HepG2 (cell line): Measurements from ENCODE around the gene XPR1.

ENCODE experiments used
- ATF7 ChIP-seq, 2 experiments: fragments of 450-650 bp in 1 of 2; sonication (generic) in 1 of 2; formaldehyde crosslinking in 1 of 2; IDR thresholded peaks; 2 replicates each; pipeline versions ENCODE4 v1.4.0 to v1.6.1; 2016 to 2020; ENCODE audit warnings: antibody characterized with exemption in 1 of 2, mild to moderate bottlenecking in 1 of 2, missing genetic modification reagents in 1 of 2
- CBX5 ChIP-seq: sonication (generic); formaldehyde crosslinking; IDR thresholded peaks from 2 replicates; pipeline ENCODE4 v1.4.0; 2020; ENCODE audit warnings: missing genetic modification reagents, borderline replicate concordance
- DZIP1 ChIP-seq: sonication (generic); formaldehyde crosslinking; IDR thresholded peaks from 2 replicates; pipeline ENCODE4 v1.5.0; 2020; ENCODE audit warnings: mild to moderate bottlenecking, missing genetic modification reagents
- EZH2 ChIP-seq: conservative IDR thresholded peaks from 2 replicates; pipeline ENCODE4 v1.6.1; 2012; ENCODE audit warnings: mild to moderate bottlenecking, low read depth, low read length, moderate library complexity
- ISL2 ChIP-seq: sonication (generic); formaldehyde crosslinking; IDR thresholded peaks from 2 replicates; pipeline ENCODE4 v1.5.0; 2020; ENCODE audit warnings: missing genetic modification reagents
- MTF1 ChIP-seq: sonication (generic); formaldehyde crosslinking; IDR thresholded peaks from 2 replicates; pipeline ENCODE4 v1.5.0; 2020; ENCODE audit warnings: missing genetic modification reagents
- MYC ChIP-seq: sonication (generic); formaldehyde crosslinking; IDR thresholded peaks from 2 replicates; pipeline ENCODE4 v1.9.0; 2021; ENCODE audit warnings: missing genetic modification reagents, borderline replicate concordance
- PRDM15 ChIP-seq: sonication (generic); formaldehyde crosslinking; IDR thresholded peaks from 2 replicates; pipeline ENCODE4 v1.4.0; 2020; ENCODE audit warnings: missing genetic modification reagents
- TARDBP ChIP-seq: sonication (generic); formaldehyde crosslinking; IDR thresholded peaks from 2 replicates; pipeline ENCODE4 v1.8.0; 2022; ENCODE audit warnings: mild to moderate bottlenecking, missing genetic modification reagents
- ZFP62 ChIP-seq: sonication (generic); formaldehyde crosslinking; IDR thresholded peaks from 2 replicates; pipeline ENCODE4 v1.4.0; 2020; ENCODE audit warnings: missing genetic modification reagents
- ZNF652 ChIP-seq: IDR thresholded peaks from 2 replicates; pipeline ENCODE4 v1.6.1; 2016; ENCODE audit warnings: low read depth, borderline replicate concordance
- TF ChIP-seq, protein P1 (sequence below): sonication (generic); formaldehyde crosslinking; IDR thresholded peaks from 2 replicates; pipeline ENCODE4 v1.5.0; 2020; ENCODE audit warnings: mild to moderate bottlenecking, missing genetic modification reagents, moderate library complexity
- TF ChIP-seq, protein P2 (sequence below): sonication (generic); formaldehyde crosslinking; IDR thresholded peaks from 2 replicates; pipeline ENCODE4 v1.4.0; 2020; ENCODE audit warnings: missing genetic modification reagents, borderline replicate concordance

GRCh38 chr1:180796897-180797640 is 165.2 kb downstream of the XPR1 start:
- no peak for TF ChIP-seq ZNF652
- TF ChIP-seq PRDM15, result no peak
- TF ChIP-seq, protein P1, sequence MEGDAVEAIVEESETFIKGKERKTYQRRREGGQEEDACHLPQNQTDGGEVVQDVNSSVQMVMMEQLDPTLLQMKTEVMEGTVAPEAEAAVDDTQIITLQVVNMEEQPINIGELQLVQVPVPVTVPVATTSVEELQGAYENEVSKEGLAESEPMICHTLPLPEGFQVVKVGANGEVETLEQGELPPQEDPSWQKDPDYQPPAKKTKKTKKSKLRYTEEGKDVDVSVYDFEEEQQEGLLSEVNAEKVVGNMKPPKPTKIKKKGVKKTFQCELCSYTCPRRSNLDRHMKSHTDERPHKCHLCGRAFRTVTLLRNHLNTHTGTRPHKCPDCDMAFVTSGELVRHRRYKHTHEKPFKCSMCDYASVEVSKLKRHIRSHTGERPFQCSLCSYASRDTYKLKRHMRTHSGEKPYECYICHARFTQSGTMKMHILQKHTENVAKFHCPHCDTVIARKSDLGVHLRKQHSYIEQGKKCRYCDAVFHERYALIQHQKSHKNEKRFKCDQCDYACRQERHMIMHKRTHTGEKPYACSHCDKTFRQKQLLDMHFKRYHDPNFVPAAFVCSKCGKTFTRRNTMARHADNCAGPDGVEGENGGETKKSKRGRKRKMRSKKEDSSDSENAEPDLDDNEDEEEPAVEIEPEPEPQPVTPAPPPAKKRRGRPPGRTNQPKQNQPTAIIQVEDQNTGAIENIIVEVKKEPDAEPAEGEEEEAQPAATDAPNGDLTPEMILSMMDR, result no peak
- TF ChIP-seq ISL2 (CRISPR knock-in tag), result no peak
- TF ChIP-seq CBX5 (CRISPR knock-in tag), result no peak
- no peak for TF ChIP-seq TARDBP (CRISPR knock-in tag)
- no peak for TF ChIP-seq ATF7 (IDR thresholded peaks at IDR 0.05)
- no peak for TF ChIP-seq ATF7 (CRISPR knock-in tag; IDR thresholded peaks at IDR 0.05)
- no peak for TF ChIP-seq DZIP1 (CRISPR knock-in tag)
- TF ChIP-seq EZH2, result no peak
- TF ChIP-seq MYC, result no peak
- no peak for TF ChIP-seq MTF1 (CRISPR knock-in tag)
- no peak for TF ChIP-seq ZFP62 (CRISPR knock-in tag)
- TF ChIP-seq, protein P2, sequence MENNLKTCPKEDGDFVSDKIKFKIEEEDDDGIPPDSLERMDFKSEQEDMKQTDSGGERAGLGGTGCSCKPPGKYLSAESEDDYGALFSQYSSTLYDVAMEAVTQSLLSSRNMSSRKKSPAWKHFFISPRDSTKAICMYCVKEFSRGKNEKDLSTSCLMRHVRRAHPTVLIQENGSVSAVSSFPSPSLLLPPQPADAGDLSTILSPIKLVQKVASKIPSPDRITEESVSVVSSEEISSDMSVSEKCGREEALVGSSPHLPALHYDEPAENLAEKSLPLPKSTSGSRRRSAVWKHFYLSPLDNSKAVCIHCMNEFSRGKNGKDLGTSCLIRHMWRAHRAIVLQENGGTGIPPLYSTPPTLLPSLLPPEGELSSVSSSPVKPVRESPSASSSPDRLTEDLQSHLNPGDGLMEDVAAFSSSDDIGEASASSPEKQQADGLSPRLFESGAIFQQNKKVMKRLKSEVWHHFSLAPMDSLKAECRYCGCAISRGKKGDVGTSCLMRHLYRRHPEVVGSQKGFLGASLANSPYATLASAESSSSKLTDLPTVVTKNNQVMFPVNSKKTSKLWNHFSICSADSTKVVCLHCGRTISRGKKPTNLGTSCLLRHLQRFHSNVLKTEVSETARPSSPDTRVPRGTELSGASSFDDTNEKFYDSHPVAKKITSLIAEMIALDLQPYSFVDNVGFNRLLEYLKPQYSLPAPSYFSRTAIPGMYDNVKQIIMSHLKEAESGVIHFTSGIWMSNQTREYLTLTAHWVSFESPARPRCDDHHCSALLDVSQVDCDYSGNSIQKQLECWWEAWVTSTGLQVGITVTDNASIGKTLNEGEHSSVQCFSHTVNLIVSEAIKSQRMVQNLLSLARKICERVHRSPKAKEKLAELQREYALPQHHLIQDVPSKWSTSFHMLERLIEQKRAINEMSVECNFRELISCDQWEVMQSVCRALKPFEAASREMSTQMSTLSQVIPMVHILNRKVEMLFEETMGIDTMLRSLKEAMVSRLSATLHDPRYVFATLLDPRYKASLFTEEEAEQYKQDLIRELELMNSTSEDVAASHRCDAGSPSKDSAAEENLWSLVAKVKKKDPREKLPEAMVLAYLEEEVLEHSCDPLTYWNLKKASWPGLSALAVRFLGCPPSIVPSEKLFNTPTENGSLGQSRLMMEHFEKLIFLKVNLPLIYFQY (CRISPR knock-in tag), result no peak
